HG02973 (cell line): Measurements from ENCODE around the gene SMIM35.

Source experiments
- ATAC-seq: cut with Tn5 transposase; IDR thresholded peaks from one replicate; pipeline ENCODE4 v1.9.1; 2021; ENCODE audit warnings: moderate library complexity; ENCODE audit not compliant: unreplicated experiment

Gene SMIM35

GRCh38 chr11:117969160-117969991 is 117.4 kb downstream of the SMIM35 start:
- no peak for ATAC-seq

- ATAC-seq: no peak
These were observed 119.9 kb downstream of the SMIM35 start for GRCh38 chr11:117966908-117967307.

GRCh38 chr11:117962826-117963225 is 123.9 kb downstream of the SMIM35 start:
- ATAC-seq: no peak

GRCh38 chr11:117961896-117962295 is 124.9 kb downstream of the SMIM35 start:
- no peak for ATAC-seq

GRCh38 chr11:117960406-117960805 is 126.4 kb downstream of the SMIM35 start:
- ATAC-seq: no peak

- no peak for ATAC-seq
These were observed 127.2 kb downstream of the SMIM35 start for GRCh38 chr11:117959438-117960149.

- ATAC-seq: no peak
These were observed 127.8 kb downstream of the SMIM35 start for GRCh38 chr11:117958949-117959348.
